ENCODE results near the gene SDK1.

- TF ChIP-seq CTCF (conservative IDR thresholded peaks at IDR 0.05; ENCODE audit: low read length): no peak
- TF ChIP-seq EZH2phosphoT487 (IDR thresholded peaks at IDR 0.05; ENCODE audit: borderline replicate concordance, low read depth, low read length): no peak
These were observed 835.0 kb downstream of the SDK1 start for GRCh38 chr7:4136036-4136435.

All from OCI-LY7 (cell line).